Cardiac fibroblast (primary cell): ENCODE data around the gene SLCO3A1.

Source experiments
- DNase-seq, 2 donors: peaks; one replicate each; pipeline versions ENCODE4 v3.0.0 to v3.0.0-alpha.2; 2010; ENCODE audit warnings: low read depth in 2 of 2
- H3K4me3 ChIP-seq, 2 donors: replicated peaks in 1 of 2; 1 replicate in 1 of 2; 2 replicates in 1 of 2; pipeline ENCODE4 v1.5.1; 2011; ENCODE audit warnings: low read depth in 2 of 2, low read length in 2 of 2, mild to moderate bottlenecking in 2 of 2, moderate library complexity in 1 of 2
- CTCF ChIP-seq: IDR thresholded peaks from one replicate; pipeline ENCODE4 v1.5.1; 2011; ENCODE audit warnings: low read depth, mild to moderate bottlenecking, low read length, inconsistent platforms

SLCO3A1 gene

GRCh38 chr15:92098869-92099268 is 245.4 kb downstream of the SLCO3A1 start:
- no peak overlapping the region for H3K4me3 ChIP-seq
- DNase-seq: peak in 1 of 2 donors; percentile 30
- TF ChIP-seq CTCF: no peak

- no peak for DNase-seq
- TF ChIP-seq CTCF: no peak
- H3K4me3 ChIP-seq: no peak overlapping the region
These were observed 246.8 kb downstream of the SLCO3A1 start for GRCh38 chr15:92100301-92100700.

DNA sequence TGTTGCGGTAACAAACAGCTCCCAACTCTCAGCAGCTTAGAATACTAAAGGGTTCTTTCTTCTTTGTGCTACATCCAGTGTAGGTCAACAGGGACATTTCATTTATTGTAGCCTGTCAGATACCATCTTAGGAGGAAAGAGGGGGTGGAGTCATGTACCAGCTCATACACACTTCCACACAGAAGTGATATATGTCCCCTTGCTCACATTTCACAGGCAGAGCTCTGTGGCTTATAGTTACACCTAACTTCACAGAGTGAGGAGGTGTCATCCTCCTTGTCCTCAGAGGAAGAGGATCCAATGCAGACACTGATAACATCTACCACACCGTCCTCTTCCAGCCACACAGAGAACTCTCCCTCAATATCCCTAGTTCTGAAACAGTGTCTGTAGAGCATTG is 247.2 kb downstream of the SLCO3A1 start:
- DNase-seq: no peak
- H3K4me3 ChIP-seq: no peak overlapping the region
- no peak for TF ChIP-seq CTCF

- no peak overlapping the region for H3K4me3 ChIP-seq
- no peak for TF ChIP-seq CTCF
- DNase-seq: no peak
These were observed 248.3 kb downstream of the SLCO3A1 start for GRCh38 chr15:92101708-92102394.

DNA sequence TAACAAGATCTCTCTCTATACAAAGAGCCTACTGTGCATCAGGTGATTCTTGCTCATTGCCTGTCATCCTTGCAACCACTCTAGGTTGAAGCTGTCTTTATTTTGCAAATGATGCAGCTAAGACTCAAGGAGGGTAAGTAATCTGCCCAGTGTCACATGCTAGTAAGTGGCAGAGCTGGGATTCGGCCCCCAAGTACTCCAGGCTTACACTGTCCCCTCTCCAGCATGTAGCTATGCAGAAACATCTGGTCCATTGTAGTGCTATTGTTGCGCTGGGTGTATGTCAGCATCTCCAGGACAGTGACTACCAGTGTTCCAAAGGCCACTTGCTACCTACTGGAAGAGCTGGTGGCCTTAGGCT is 248.9 kb downstream of the SLCO3A1 start:
- TF ChIP-seq CTCF: no peak
- no peak for DNase-seq
- no peak overlapping the region for H3K4me3 ChIP-seq

- DNase-seq: no peak
- H3K4me3 ChIP-seq: no peak overlapping the region
- TF ChIP-seq CTCF: no peak
These were observed 250.6 kb downstream of the SLCO3A1 start for GRCh38 chr15:92104072-92104471.

DNA sequence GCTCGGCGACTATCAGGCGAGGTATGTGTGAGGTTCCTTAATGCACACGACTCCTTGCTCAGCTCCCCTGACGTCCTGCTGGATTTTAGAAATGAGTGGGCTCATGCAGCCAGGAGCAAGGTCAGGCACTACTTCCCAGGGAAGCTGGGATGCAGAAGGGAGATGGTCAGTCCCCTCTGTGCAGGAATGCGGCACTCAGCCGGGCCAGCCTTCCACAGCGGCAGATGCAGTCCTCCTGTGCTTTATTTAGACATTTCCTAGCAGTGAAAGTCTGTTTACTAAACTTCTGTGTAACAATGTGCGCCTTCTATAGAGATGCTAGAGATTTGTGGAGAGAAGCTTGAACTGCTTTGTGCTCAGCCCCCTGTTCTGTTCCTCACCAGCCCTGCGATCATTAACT is 252.1 kb downstream of the SLCO3A1 start:
- H3K4me3 ChIP-seq: no peak overlapping the region
- no peak for TF ChIP-seq CTCF
- DNase-seq: no peak
